IMR-90 (cell line): ENCODE data around the gene PGGHG. TPM values are rescaled to one million over a fixed set of nuclear protein-coding genes. Genes with fewer than 3 reads are reported as not detected.
"Not testable (repeated sequence)": the region's sequence is repeated elsewhere in the genome, so short reads cannot be mapped to it uniquely, and the experiment has no call there.

ENCODE experiments used
- ATAC-seq: fragments of 200-7000 bp; cut with Tn5 transposase; 2 replicates; pipeline ENCODE4 v1.9.1; 2020; ENCODE audit warnings: low read depth, mild to moderate bottlenecking, moderate library complexity
- BruUV-seq: library from RNA; stranded (reverse); fragments of 400-500 nt; replicated peaks from 2 replicates; lab custom pipeline; 2021; lab: Mats Ljungman, UMichigan
- CTCF ChIA-PET: fragments of 300-600 bp; formaldehyde crosslinking; extraction: SDS; loops from one replicate; lab custom pipeline; 2021; ENCODE audit warnings: antibody characterized with exemption; lab: Yijun Ruan, JAX
- POLR2A ChIA-PET: fragments of 300-600 bp; sonication (Branson Sonifier 250); formaldehyde crosslinking; loops from one replicate; lab custom pipeline; 2022; ENCODE audit warnings: antibody characterized with exemption; ENCODE audit not compliant: unreplicated experiment; lab: Charles Lee
- DNase-seq: peaks from one replicate; pipeline ENCODE4 v3.0.0; 2013
- H2AFZ ChIP-seq: replicated peaks from 2 replicates; pipeline ENCODE3; 2013; ENCODE audit warnings: low read length, mild to moderate bottlenecking; ENCODE audit not compliant: poor library complexity
- H2AK5ac ChIP-seq: 2 replicates; pipeline ENCODE4 v1.6.1; 2013; ENCODE audit warnings: low read depth, low read length, inconsistent platforms
- H2AK9ac ChIP-seq: replicated peaks from 2 replicates; pipeline ENCODE3; 2013; ENCODE audit warnings: mild to moderate bottlenecking, low read depth, low read length, moderate library complexity; ENCODE audit not compliant: poor library complexity
- H2BK120ac ChIP-seq: 2 replicates; pipeline ENCODE4 v1.6.1; 2013; ENCODE audit warnings: low read depth, low read length, inconsistent platforms
- H2BK15ac ChIP-seq: 3 replicates; pipeline ENCODE4 v1.6.1; 2013; ENCODE audit warnings: low read depth, low read length, inconsistent platforms
- H2BK20ac ChIP-seq: 2 replicates; pipeline ENCODE4 v1.6.1; 2013; ENCODE audit warnings: low read depth, mild to moderate bottlenecking, inconsistent platforms, low read length, moderate library complexity
- H2BK5ac ChIP-seq: 2 replicates; pipeline ENCODE4 v1.6.1; 2013; ENCODE audit warnings: mild to moderate bottlenecking, low read depth, low read length, inconsistent platforms; ENCODE audit not compliant: poor library complexity, severe bottlenecking
- H3K14ac ChIP-seq: replicated peaks from 2 replicates; pipeline ENCODE4 v1.6.1; 2013; ENCODE audit warnings: low read depth, low read length, inconsistent platforms
- H3K18ac ChIP-seq: 2 replicates; pipeline ENCODE4 v1.6.1; 2013; ENCODE audit warnings: low read depth, low read length, control low read depth
- H3K23ac ChIP-seq: 2 replicates; pipeline ENCODE4 v1.6.1; 2013; ENCODE audit warnings: low read depth, low read length, inconsistent platforms
- H3K27ac ChIP-seq: 2 replicates; pipeline ENCODE4 v1.5.1; 2013; ENCODE audit warnings: mild to moderate bottlenecking, control low read depth, low read length; ENCODE audit not compliant: insufficient read depth
- H3K27me3 ChIP-seq: 2 replicates; pipeline ENCODE4 v1.6.1; 2013; ENCODE audit warnings: low read length; ENCODE audit not compliant: control insufficient read depth, insufficient read depth
- H3K36me3 ChIP-seq: 2 replicates; pipeline ENCODE4 v1.6.1; 2013; ENCODE audit warnings: low read length, mixed read lengths; ENCODE audit not compliant: control insufficient read depth, insufficient read depth
- H3K4ac ChIP-seq: 2 replicates; pipeline ENCODE4 v1.6.1; 2013; ENCODE audit warnings: low read depth, low read length, inconsistent platforms
- H3K4me1 ChIP-seq: 2 replicates; pipeline ENCODE4 v1.6.1; 2013; ENCODE audit warnings: low read length, mixed read lengths; ENCODE audit not compliant: control insufficient read depth, insufficient read depth
- H3K4me2 ChIP-seq: 2 replicates; pipeline ENCODE4 v1.6.1; 2013; ENCODE audit warnings: low read depth, mild to moderate bottlenecking, control low read depth, low read length, moderate library complexity
- H3K4me3 ChIP-seq: 2 replicates; pipeline ENCODE4 v1.5.1; 2013; ENCODE audit warnings: low read depth, mild to moderate bottlenecking, control low read depth, low read length, moderate library complexity; ENCODE audit not compliant: insufficient read depth
- H3K56ac ChIP-seq: 2 replicates; pipeline ENCODE4 v1.6.1; 2013; ENCODE audit warnings: low read length, inconsistent platforms; ENCODE audit not compliant: insufficient read depth; ENCODE audit errors: extremely low read depth
- H3K79me1 ChIP-seq, 2 experiments: 2 replicates each; pipeline ENCODE4 v1.6.1; 2013; ENCODE audit warnings: low read length in 2 of 2, inconsistent platforms in 1 of 2, low read depth in 1 of 2
- H3K9ac ChIP-seq: 2 replicates; pipeline ENCODE4 v1.6.1; 2013; ENCODE audit warnings: low read depth, low read length, control low read depth
- H3K9me1 ChIP-seq: 2 replicates; pipeline ENCODE4 v1.6.1; 2013; ENCODE audit warnings: low read length, inconsistent platforms; ENCODE audit not compliant: insufficient read depth
- H3K9me3 ChIP-seq: 2 replicates; pipeline ENCODE4 v1.6.1; 2013; ENCODE audit warnings: low read length; ENCODE audit not compliant: control insufficient read depth, insufficient read depth
- H4K20me1 ChIP-seq: 2 replicates; pipeline ENCODE4 v1.6.1; 2013; ENCODE audit warnings: low read length, inconsistent platforms; ENCODE audit not compliant: insufficient read depth
- H4K5ac ChIP-seq: 2 replicates; pipeline ENCODE4 v1.6.1; 2013; ENCODE audit warnings: mild to moderate bottlenecking, low read depth, low read length, control low read depth
- H4K8ac ChIP-seq, 2 experiments: 2 replicates each; pipeline ENCODE4 v1.6.1; 2013; ENCODE audit warnings: low read depth in 2 of 2, low read length in 2 of 2, control low read depth in 1 of 2, inconsistent platforms in 1 of 2
- H4K91ac ChIP-seq: 2 replicates; pipeline ENCODE4 v1.6.1; 2013; ENCODE audit warnings: low read depth, low read length, inconsistent platforms; ENCODE audit not compliant: insufficient read depth
- WGBS, 2 experiments: methylation state at CpG; one replicate each; pipeline versions ENCODE4 v1.1.5 to v1.1.7; 2013; ENCODE audit warnings: missing lambda C conversion rate in 2 of 2; ENCODE audit not compliant: insufficient read length in 1 of 2; ENCODE audit errors: extremely low coverage in 2 of 2; 5-methylcytosine and 5-hydroxymethylcytosine counted together
- dilution Hi-C: fragments of 300-500 bp; cut with HindIII; formaldehyde crosslinking; loops from one replicate; pipeline ENCODE4 v1.14.3; 2018; ENCODE audit warnings: low sequenced_read_pairs; ENCODE audit not compliant: unreplicated experiment
- in situ Hi-C: fragments of 300-500 bp; cut with MboI; formaldehyde crosslinking; loops from 3 replicates; pipeline ENCODE4 v1.14.3; 2019; ENCODE audit warnings: low sequenced_read_pairs, inconsistent platforms, mixed read lengths
- intact Hi-C: fragments of 100-400 bp; cut with micrococcal nuclease; formaldehyde crosslinking; loops from 2 replicates; pipeline ENCODE4 v1.10.0; 2022
- polyA plus RNA-seq, 3 experiments: library from polyadenylated mRNA; depleted of rRNA; stranded (reverse); fragments of >200 nt; gene quantifications; 2 replicates each; pipeline ENCODE4 v1.2.3, GENCODE V29; 2012; ENCODE audit warnings: low replicate concordance in 1 of 3
- total RNA-seq: library from RNA; depleted of rRNA; stranded (reverse); fragments of >200 nt; gene quantifications from 2 replicates; pipeline ENCODE4 v1.2.3, GENCODE V29; 2012

PGGHG gene
- total and polyA plus RNA-seq, 2 of the 4 experiments (the other 2 are of a cell fraction) = 1.8 to 17.0 TPM

GRCh38 chr11:311013-311748 is 22.3 kb downstream of the PGGHG start:
- H4K20me1 ChIP-seq, H4K91ac ChIP-seq, H3K27ac ChIP-seq, CTCF ChIA-PET, H3K56ac ChIP-seq, H4K5ac ChIP-seq, dilution Hi-C loops, H3K4me2 ChIP-seq, H3K4ac ChIP-seq, BruUV-seq, H2BK5ac ChIP-seq, H3K14ac ChIP-seq, H3K27me3 ChIP-seq, H3K23ac ChIP-seq, intact Hi-C loops, H3K18ac ChIP-seq, H2BK120ac ChIP-seq, POLR2A ChIA-PET, H2BK20ac ChIP-seq, H2AK9ac ChIP-seq, DNase-seq, H3K36me3 ChIP-seq, H2AFZ ChIP-seq, H3K9me1 ChIP-seq, in situ Hi-C loops, H2AK5ac ChIP-seq, H3K9me3 ChIP-seq, H3K4me3 ChIP-seq, H2BK15ac ChIP-seq: not testable (repeated sequence)
- Histone ChIP-seq H4K8ac (peak overlapping the region in 1 of 2 experiments; percentile 43; a peak in 1 of 4 replicates), H3K4me1 (peaks cover 26% of the 10 kb centered on the region), H3K79me1 (peaks cover 3 to 39% of the 10 kb centered on the region in 2 experiments; a peak in 3 of 4 replicates), H3K9ac (peak overlapping the region; percentile 59; the same call in 1 of the 2 replicates)
- WGBS, 2 experiments = no CpG with 5 or more reads among the region's 71 CpGs
- ATAC-seq = peak; percentile 65
